Keratinocyte (primary cell): Measurements from ENCODE around the gene SENP5. TPM values are rescaled to one million over a fixed set of nuclear protein-coding genes. Genes with fewer than 3 reads are reported as not detected.
A peak's percentile ranks its signal among the peaks of the same experiment; 100 is the strongest.

ENCODE experiments used
- DNase-seq: peaks from one replicate; pipeline ENCODE4 v3.0.0-alpha.2; 2011; ENCODE audit warnings: low read depth, missing footprints, low spot score
- FAIRE-seq: peaks from 2 replicates; lab custom pipeline; 2011; peaks lifted over from hg19 to GRCh38; lab: Jason Lieb, UNC
- H2AFZ ChIP-seq: 2 replicates; pipeline ENCODE4 v1.6.0; 2012; ENCODE audit warnings: low read length, control low read depth, inconsistent platforms; ENCODE audit not compliant: control insufficient read depth
- H3K27ac ChIP-seq: 2 replicates; pipeline ENCODE4 v1.5.1; 2011; ENCODE audit warnings: low read length; ENCODE audit not compliant: control insufficient read depth, insufficient read depth
- H3K27me3 ChIP-seq: 3 replicates; pipeline ENCODE4 v1.6.0; 2011; ENCODE audit warnings: low read length; ENCODE audit not compliant: control insufficient read depth, insufficient read depth; ENCODE audit errors: extremely low read depth
- H3K36me3 ChIP-seq, 2 experiments: 2 replicates in 1 of 2; 3 replicates in 1 of 2; pipeline ENCODE4 v1.5.1; 2011; ENCODE audit warnings: low read length in 2 of 2, mild to moderate bottlenecking in 1 of 2; ENCODE audit not compliant: control insufficient read depth in 2 of 2, insufficient read depth in 2 of 2; ENCODE audit errors: extremely low read depth in 1 of 2
- H3K4me1 ChIP-seq: 3 replicates; pipeline ENCODE4 v1.5.1; 2011; ENCODE audit warnings: low read length; ENCODE audit not compliant: control insufficient read depth, insufficient read depth; ENCODE audit errors: extremely low read depth
- H3K4me2 ChIP-seq: 3 replicates; pipeline ENCODE4 v1.6.0; 2011; ENCODE audit warnings: low read depth, low read length; ENCODE audit not compliant: control insufficient read depth, insufficient read depth; ENCODE audit errors: extremely low read depth
- H3K4me3 ChIP-seq, 3 experiments: fragments of 200-600 bp in 1 of 3; sonication (generic) in 1 of 3; 2 replicates in 2 of 3; 3 replicates in 1 of 3; pipeline ENCODE4 v1.5.1; 2011 to 2016; ENCODE audit warnings: low read length in 3 of 3, mild to moderate bottlenecking in 3 of 3, control low read depth in 2 of 3, inconsistent platforms in 1 of 3, low read depth in 1 of 3, mixed read lengths in 1 of 3, mixed run types in 1 of 3, moderate library complexity in 1 of 3; ENCODE audit not compliant: control insufficient read depth in 2 of 3, insufficient read depth in 2 of 3; ENCODE audit errors: extremely low read depth in 1 of 3
- H3K79me2 ChIP-seq: 2 replicates; pipeline ENCODE4 v1.6.0; 2012; ENCODE audit warnings: low read length; ENCODE audit not compliant: control insufficient read depth, insufficient read depth
- H3K9ac ChIP-seq: 3 replicates; pipeline ENCODE4 v1.6.0; 2011; ENCODE audit warnings: low read length; ENCODE audit not compliant: control insufficient read depth, insufficient read depth; ENCODE audit errors: extremely low read depth
- H3K9me1 ChIP-seq: 3 replicates; pipeline ENCODE4 v1.6.0; 2011; ENCODE audit warnings: low read length; ENCODE audit not compliant: control insufficient read depth, insufficient read depth; ENCODE audit errors: extremely low read depth
- H3K9me3 ChIP-seq: 2 replicates; pipeline ENCODE4 v1.5.1; 2012; ENCODE audit warnings: low read depth, low read length; ENCODE audit not compliant: control insufficient read depth
- H4K20me1 ChIP-seq: 3 replicates; pipeline ENCODE4 v1.6.0; 2011; ENCODE audit warnings: low read length; ENCODE audit not compliant: control insufficient read depth, insufficient read depth; ENCODE audit errors: extremely low read depth
- EZH2 ChIP-seq: IDR thresholded peaks from one replicate; pipeline ENCODE4 v1.6.1; 2012; ENCODE audit warnings: inconsistent platforms, mild to moderate bottlenecking, low read length, moderate library complexity
- dilution Hi-C: fragments of 300-500 bp; cut with MboI; formaldehyde crosslinking; loops from one replicate; pipeline ENCODE4 v1.7.0; 2020; ENCODE audit warnings: low sequenced_read_pairs; ENCODE audit not compliant: extremely low pct_ligation_motif_present
- polyA plus RNA-seq, 5 experiments: library from polyadenylated mRNA; depleted of rRNA in 3 of 5; stranded (reverse) in 3 of 5; stranded (forward) in 1 of 5; unstranded in 1 of 5; fragments of >200 nt; gene quantifications; 1 replicate in 1 of 5; 2 replicates in 3 of 5; 3 replicates in 1 of 5; pipeline versions ENCODE4 v1.2.1 to v1.2.3, GENCODE V29; 2011 to 2012; ENCODE audit warnings: missing spikeins in 2 of 5, low read depth in 1 of 5, low replicate concordance in 1 of 5
- TF ChIP-seq, protein P1 (sequence below), 3 experiments: IDR thresholded peaks in 1 of 3; conservative IDR thresholded peaks in 1 of 3; optimal IDR thresholded peaks in 1 of 3; 2 replicates in 2 of 3; 3 replicates in 1 of 3; pipeline versions ENCODE3 to v1.5.1; 2011; ENCODE audit warnings: low read length in 3 of 3, mild to moderate bottlenecking in 3 of 3, moderate library complexity in 2 of 3, control low read depth in 1 of 3, inconsistent platforms in 1 of 3; ENCODE audit not compliant: insufficient read depth in 2 of 3; ENCODE audit errors: extremely low read depth in 1 of 3

The SENP5 gene
- polyA plus RNA-seq, 1 donor (not counting 4 experiments of a cell fraction or from before 2014, with no cell fraction given), result 16.5 TPM

DNA sequence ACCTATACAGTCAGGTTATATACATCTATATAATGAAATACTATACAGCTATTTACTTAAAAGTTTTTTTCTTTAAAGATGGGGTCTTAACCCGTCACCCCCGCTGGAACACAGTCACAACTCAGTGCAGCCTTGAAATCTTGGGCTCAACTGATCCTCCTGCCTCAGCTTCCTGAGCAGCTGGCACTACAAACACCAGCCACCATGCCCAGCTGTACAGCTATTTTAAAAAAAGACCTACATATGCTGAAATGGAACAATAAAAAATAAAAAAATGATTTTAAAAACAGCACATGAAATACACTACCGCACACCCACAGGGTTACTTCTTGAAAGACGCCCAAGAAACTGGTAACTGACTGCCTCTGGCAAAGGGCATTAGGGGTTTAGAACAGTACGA, 70.9 kb downstream of the SENP5 start:
- no peak overlapping the region for H3K4me3 ChIP-seq
- no peak for FAIRE-seq
- H3K79me2 ChIP-seq, result peaks cover 55% of the 10 kb centered on the region
- peaks cover 11% of the 10 kb centered on the region for H3K4me1 ChIP-seq
- dilution Hi-C loops, result no loop called here
- no peak overlapping the region for H3K27ac ChIP-seq
- no peaks in the 10 kb centered on the region for H3K9me3 ChIP-seq
- H3K36me3 ChIP-seq, result peaks cover 22 to 52% of the 10 kb centered on the region in 2 experiments
- TF ChIP-seq EZH2, result no peak
- TF ChIP-seq, protein P1, sequence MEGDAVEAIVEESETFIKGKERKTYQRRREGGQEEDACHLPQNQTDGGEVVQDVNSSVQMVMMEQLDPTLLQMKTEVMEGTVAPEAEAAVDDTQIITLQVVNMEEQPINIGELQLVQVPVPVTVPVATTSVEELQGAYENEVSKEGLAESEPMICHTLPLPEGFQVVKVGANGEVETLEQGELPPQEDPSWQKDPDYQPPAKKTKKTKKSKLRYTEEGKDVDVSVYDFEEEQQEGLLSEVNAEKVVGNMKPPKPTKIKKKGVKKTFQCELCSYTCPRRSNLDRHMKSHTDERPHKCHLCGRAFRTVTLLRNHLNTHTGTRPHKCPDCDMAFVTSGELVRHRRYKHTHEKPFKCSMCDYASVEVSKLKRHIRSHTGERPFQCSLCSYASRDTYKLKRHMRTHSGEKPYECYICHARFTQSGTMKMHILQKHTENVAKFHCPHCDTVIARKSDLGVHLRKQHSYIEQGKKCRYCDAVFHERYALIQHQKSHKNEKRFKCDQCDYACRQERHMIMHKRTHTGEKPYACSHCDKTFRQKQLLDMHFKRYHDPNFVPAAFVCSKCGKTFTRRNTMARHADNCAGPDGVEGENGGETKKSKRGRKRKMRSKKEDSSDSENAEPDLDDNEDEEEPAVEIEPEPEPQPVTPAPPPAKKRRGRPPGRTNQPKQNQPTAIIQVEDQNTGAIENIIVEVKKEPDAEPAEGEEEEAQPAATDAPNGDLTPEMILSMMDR (optimal IDR thresholded peaks at IDR 0.05 in 1 of 3, IDR thresholded peaks at IDR 0.05 in 1 of 3, conservative IDR thresholded peaks at IDR 0.05 in 1 of 3; ENCODE audit: extremely low read depth in 1 of 3, insufficient read depth in 2 of 3, low read length in 3 of 3), result no peak
- H4K20me1 ChIP-seq, result no peaks in the 10 kb centered on the region
- H3K4me2 ChIP-seq, result no peak overlapping the region
- no peaks in the 10 kb centered on the region for H3K27me3 ChIP-seq
- no peak overlapping the region for H2AFZ ChIP-seq
- no peaks in the 10 kb centered on the region for H3K9me1 ChIP-seq
- no peak for DNase-seq
- no peak overlapping the region for H3K9ac ChIP-seq

DNA sequence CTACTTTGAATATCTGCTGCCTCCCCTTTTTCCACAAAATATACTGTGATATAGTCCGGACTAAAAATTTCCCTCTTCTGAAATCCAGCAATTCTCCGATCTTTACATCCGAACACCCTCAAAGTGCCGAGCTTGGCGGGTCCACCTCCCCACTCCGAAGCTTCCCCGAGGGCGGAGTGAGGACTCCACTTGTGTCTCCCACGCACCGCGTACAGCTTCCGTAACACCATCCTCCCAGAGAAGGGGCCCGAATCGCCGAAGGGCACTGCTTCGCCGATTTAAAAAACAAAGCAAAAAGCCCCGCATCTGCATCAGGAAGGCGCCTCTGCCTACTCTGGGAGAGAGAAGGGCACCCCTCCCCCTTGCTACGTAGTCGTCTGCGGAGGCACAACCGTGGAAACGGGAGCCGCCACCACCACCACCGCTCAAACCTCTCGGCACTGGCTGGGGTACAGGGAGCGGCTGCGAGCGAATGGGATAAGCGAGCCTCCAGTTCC, 74.1 kb downstream of the SENP5 start:
- H3K79me2 ChIP-seq, result peaks cover 64% of the 10 kb centered on the region
- H3K36me3 ChIP-seq, result peaks cover 11 to 37% of the 10 kb centered on the region in 2 experiments
- FAIRE-seq, result no peak
- TF ChIP-seq EZH2, result no peak
- TF ChIP-seq, protein P1 (optimal IDR thresholded peaks at IDR 0.05 in 1 of 3, IDR thresholded peaks at IDR 0.05 in 1 of 3, conservative IDR thresholded peaks at IDR 0.05 in 1 of 3; ENCODE audit: extremely low read depth in 1 of 3, insufficient read depth in 2 of 3, low read length in 3 of 3), result no peak
- dilution Hi-C loops, result no loop called here
- H4K20me1 ChIP-seq, result no peaks in the 10 kb centered on the region
- peak overlapping the region; percentile 93 for H2AFZ ChIP-seq
- peak overlapping the region; percentile 92 for H3K4me2 ChIP-seq
- peaks cover 15% of the 10 kb centered on the region for H3K4me1 ChIP-seq
- DNase-seq, result no peak
- no peaks in the 10 kb centered on the region for H3K9me1 ChIP-seq
- H3K27ac ChIP-seq, result peak overlapping the region; percentile 96
- no peaks in the 10 kb centered on the region for H3K27me3 ChIP-seq
- H3K9ac ChIP-seq, result peak overlapping the region; percentile 98
- H3K9me3 ChIP-seq, result no peaks in the 10 kb centered on the region
- peak overlapping the region; percentile 92 to 100 (median 100) for H3K4me3 ChIP-seq
